ENCODE data around the gene PKD1. TPM values are rescaled to one million over a fixed set of nuclear protein-coding genes. Genes with fewer than 3 reads are reported as not detected.
"Not testable (repeated sequence)": the region's sequence is repeated elsewhere in the genome, so short reads cannot be mapped to it uniquely, and the experiment has no call there.

The PKD1 gene
- total RNA-seq, 2 donors from 2014 or later: 71.8 to 122 TPM

- not testable (repeated sequence) for ATAC-seq (replicated peaks); H3K4me1 Mint-ChIP-seq; H3K27me3 Mint-ChIP-seq; H3K4me3 Mint-ChIP-seq; H3K9me3 Mint-ChIP-seq; H3K36me3 Mint-ChIP-seq (ENCODE audit: low read depth); H3K27ac Mint-ChIP-seq
Measured at GRCh38 chr16:2114885-2115590, 20.7 kb downstream of the PKD1 start.

- not testable (repeated sequence) for H3K9me3 Mint-ChIP-seq; H3K27ac Mint-ChIP-seq; H3K4me3 Mint-ChIP-seq; H3K4me1 Mint-ChIP-seq; H3K27me3 Mint-ChIP-seq; H3K36me3 Mint-ChIP-seq (ENCODE audit: low read depth); ATAC-seq (replicated peaks)
Measured at GRCh38 chr16:2114225-2114624, 21.5 kb downstream of the PKD1 start.

GRCh38 chr16:2112539-2113106 lies 23.1 kb downstream of the PKD1 start:
- H3K4me3 Mint-ChIP-seq; ATAC-seq (replicated peaks); H3K4me1 Mint-ChIP-seq; H3K9me3 Mint-ChIP-seq; H3K36me3 Mint-ChIP-seq (ENCODE audit: low read depth); H3K27ac Mint-ChIP-seq; H3K27me3 Mint-ChIP-seq: not testable (repeated sequence)

DNA sequence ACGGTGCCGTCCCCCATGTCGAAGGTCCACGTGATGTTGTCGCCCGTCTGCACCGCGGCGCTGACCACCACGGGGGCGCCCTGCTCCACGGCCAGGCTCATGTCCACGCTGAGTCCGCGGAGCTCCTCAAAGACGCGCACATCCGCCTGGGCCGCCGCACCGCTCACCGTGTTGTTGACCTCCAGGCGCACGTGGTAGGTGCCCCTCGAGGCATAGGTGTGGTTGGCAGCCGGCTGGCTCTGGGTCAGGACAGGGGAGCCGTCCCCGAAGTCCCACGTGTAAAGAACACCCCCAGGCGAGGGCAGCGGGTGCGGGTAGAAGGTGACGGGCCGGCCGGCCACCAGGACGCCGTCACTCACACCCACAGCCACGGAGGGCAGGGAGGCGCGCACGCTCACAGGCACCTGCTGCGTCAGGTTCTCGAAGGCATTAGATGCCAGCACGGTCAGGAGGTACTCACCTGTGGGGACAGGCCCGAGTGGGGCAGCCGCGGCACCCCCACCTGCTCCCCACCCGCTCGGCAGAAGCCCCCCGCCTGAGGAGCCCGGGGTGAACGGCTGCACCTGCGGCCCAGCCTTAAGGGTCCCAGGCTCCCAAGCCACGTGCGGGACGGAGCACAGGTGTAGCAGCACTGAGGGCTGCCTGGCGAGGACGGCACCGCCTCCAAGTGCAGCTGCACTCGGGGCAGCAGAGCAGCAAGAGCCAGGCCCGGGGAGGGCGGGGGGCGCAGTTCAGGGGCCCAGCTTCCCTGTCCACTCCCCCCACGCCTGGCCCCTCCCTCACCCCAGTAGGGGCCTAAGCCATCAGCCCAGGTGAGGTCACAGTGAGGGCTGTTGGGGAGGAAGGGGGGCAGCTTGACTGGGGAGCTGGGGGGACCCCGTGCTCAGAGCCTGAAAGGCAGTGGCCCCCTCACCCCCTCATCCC lies 24.0 kb downstream of the PKD1 start:
- not testable (repeated sequence) for H3K4me3 Mint-ChIP-seq; ATAC-seq (replicated peaks); H3K4me1 Mint-ChIP-seq; H3K27ac Mint-ChIP-seq; H3K9me3 Mint-ChIP-seq; H3K27me3 Mint-ChIP-seq; H3K36me3 Mint-ChIP-seq (ENCODE audit: low read depth)

DNA sequence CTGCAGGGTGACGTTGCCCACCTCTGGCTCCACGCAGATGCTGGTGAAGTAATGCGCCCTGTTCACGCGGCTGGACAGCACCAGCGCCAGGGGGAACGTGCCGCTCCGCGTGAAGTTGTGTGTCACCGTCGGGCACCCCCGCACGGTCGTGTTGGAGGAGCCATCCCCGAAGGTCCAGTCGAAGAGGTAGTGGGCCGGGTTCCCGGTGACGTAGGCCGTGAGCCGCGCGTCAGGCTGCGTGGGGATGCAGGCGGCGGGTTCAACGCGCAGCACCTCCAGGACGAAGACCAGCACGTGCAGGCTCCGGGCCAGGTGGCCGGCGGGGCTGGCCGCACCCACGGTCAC lies 24.7 kb downstream of the PKD1 start:
- H3K27ac Mint-ChIP-seq; ATAC-seq (replicated peaks); H3K36me3 Mint-ChIP-seq (ENCODE audit: low read depth); H3K27me3 Mint-ChIP-seq; H3K9me3 Mint-ChIP-seq; H3K4me3 Mint-ChIP-seq; H3K4me1 Mint-ChIP-seq: not testable (repeated sequence)

DNA sequence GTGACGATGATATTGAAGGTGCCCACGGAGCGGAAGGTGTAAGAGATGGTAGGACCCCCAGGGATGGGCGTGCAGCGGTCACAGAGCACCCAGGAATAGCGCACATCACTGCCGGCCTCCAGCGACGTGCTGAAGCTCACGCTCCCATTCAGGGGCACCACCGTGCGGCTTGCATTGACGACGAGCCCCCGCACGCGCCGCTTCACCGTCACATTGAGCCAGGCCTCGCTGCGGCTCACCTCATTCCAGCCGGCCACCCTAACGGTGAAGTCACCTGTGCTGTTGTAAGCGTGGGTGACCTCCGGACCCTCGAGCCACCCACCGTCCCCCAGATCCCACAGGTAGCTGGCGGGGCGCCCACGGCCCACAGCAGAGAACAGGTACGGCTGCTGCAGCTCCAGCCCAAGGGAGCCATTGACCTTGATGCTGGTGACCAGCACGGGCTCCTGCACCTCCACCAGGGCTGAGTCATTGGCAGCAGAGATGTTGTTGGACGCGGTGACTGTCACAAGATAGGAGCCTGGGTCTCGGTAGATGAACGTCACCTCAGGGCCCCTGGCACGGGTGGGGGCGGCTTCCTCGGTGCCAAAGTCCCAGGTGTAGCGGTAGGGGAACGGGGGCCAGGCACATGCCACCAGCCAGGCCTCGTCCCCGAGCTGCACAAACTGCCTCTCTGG lies 25.2 kb downstream of the PKD1 start:
- H3K4me3 Mint-ChIP-seq; H3K27ac Mint-ChIP-seq; H3K27me3 Mint-ChIP-seq; H3K9me3 Mint-ChIP-seq; ATAC-seq (replicated peaks); H3K4me1 Mint-ChIP-seq; H3K36me3 Mint-ChIP-seq (ENCODE audit: low read depth): not testable (repeated sequence)

DNA sequence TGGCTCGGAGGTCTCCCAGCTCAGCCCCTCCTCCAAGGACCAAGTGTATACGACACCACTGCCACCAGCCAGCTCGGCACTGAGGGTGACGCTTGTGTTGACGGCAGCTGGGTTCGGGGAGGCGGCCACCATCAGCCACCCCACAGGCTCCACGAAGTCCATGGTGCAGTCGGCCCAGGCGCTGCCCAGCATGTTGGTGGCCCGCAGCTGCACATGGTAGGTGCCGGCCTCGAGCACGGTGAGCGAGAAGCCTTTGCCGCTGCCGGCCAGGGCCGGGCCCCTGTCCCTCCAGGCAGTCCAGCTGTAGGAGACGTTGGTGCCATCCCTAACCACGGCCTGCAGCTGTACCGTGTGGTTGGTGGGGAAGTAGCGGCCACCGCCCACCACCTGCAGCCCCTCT lies 25.8 kb downstream of the PKD1 start:
- H3K9me3 Mint-ChIP-seq; ATAC-seq (replicated peaks): not testable (repeated sequence)

DNA sequence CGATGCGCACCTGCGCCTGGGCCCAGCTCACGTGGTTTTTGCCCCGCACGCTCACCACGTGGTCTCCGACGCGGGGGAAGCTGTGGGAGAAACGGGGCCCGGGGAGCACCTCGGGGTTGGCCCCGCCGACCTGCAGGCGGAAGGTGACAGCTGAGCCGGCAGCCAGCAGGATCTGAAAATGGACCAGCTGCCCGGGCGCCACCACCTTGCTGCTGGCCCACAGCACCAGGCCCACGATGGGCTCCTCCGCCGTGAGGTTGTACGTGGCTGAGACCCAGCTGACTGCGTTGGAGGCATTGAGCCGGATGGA lies 26.5 kb downstream of the PKD1 start:
- not testable (repeated sequence) for H3K4me1 Mint-ChIP-seq; ATAC-seq (replicated peaks); H3K36me3 Mint-ChIP-seq (ENCODE audit: low read depth)

More for the DNA sequence above, 25.8 kb downstream of the PKD1 start:
- not testable (repeated sequence) for H3K27ac Mint-ChIP-seq; H3K27me3 Mint-ChIP-seq; H3K36me3 Mint-ChIP-seq (ENCODE audit: low read depth); H3K4me3 Mint-ChIP-seq; H3K4me1 Mint-ChIP-seq

GRCh38 chr16:2108446-2109270 lies 27.0 kb downstream of the PKD1 start:
- not testable (repeated sequence) for H3K27me3 Mint-ChIP-seq; H3K9me3 Mint-ChIP-seq; H3K4me1 Mint-ChIP-seq; H3K27ac Mint-ChIP-seq; H3K36me3 Mint-ChIP-seq (ENCODE audit: low read depth); H3K4me3 Mint-ChIP-seq; ATAC-seq (replicated peaks)

More for the DNA sequence above, 26.5 kb downstream of the PKD1 start:
- not testable (repeated sequence) for H3K27me3 Mint-ChIP-seq, H3K4me3 Mint-ChIP-seq, H3K27ac Mint-ChIP-seq, H3K9me3 Mint-ChIP-seq

DNA sequence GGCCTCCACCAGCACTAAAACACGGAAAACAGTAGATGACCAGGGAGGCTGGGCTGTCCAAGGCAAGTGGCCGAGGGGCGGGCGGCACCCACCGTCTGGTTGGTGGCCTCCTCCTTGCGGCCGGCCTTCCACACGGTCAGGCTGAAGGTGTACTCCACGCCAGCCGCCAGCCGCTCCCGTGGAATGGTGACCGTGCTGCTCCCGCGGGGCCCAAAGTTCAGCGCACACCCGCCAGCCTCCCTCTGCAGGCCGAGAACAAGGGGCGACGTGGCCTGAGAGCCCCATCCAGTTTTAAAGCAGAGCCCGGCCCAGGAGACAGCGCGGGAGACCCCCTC lies 27.9 kb downstream of the PKD1 start:
- H3K27me3 Mint-ChIP-seq; H3K36me3 Mint-ChIP-seq (ENCODE audit: low read depth); H3K4me1 Mint-ChIP-seq; H3K9me3 Mint-ChIP-seq; ATAC-seq (replicated peaks); H3K4me3 Mint-ChIP-seq: not testable (repeated sequence)
- peak overlapping the region; percentile 41 for H3K27ac Mint-ChIP-seq

DNA sequence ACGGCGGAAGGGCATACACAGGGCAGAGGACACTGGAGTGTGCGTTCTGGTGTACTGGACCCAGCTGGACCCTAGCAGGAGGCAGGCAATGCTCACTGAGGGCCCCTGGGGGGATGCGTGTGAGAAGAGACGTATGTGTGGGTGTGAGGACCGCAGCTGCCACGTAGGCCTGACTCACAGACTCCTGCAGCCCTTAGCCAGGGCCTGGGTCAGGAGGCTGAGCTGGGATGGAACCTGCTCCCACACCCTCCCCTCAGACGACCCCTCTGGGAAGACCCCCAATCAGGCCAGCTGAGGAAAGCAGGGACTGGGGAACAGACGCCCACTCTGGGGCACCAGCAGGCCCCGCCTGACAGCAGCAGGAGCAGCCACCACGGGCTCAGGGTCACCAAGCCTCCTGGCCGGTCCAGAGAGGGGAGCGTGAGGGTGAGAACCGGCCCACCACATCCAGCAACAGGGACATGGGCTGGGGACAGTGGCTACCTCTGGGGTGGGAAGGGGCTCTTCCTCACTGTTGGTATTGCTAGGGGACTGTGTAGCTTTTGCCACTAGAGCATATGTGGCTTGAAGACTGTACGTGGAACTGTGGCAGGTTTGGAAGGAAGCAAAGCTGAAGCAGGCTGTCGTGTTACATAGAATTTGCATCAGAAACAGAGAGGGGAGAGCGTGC lies 28.4 kb downstream of the PKD1 start:
- H3K36me3 Mint-ChIP-seq (ENCODE audit: low read depth): not testable (repeated sequence)
- peak; percentile 28 for ATAC-seq (replicated peaks)
- peak overlapping the region; percentile 41 for H3K27ac Mint-ChIP-seq

DNA sequence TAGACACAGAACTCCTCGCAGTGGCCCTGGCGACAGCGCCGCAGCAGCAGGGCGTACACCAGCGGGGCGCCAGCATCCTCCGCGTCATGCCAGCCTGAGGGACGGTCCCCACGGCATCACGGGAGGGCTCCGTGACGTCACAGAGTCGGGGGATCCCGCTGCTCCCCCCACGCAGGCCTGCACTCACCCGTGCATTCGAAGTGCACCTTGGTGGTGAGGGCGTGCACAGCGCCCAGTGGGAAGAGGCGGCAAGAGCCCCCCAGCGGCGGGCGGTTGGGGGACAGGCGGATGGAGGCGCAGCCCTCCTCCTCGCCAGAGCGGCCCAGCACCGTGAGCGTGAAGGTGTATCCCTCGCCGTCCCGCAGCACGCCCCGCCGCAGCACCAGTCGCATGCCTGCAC lies 29.5 kb downstream of the PKD1 start:
- not testable (repeated sequence) for H3K27me3 Mint-ChIP-seq; H3K9me3 Mint-ChIP-seq; H3K4me3 Mint-ChIP-seq; ATAC-seq (replicated peaks); H3K4me1 Mint-ChIP-seq; H3K27ac Mint-ChIP-seq
- H3K36me3 Mint-ChIP-seq (ENCODE audit: low read depth): peaks cover 10% of the 10 kb centered on the region

More for the DNA sequence above, 28.4 kb downstream of the PKD1 start:
- H3K4me1 Mint-ChIP-seq, H3K9me3 Mint-ChIP-seq, H3K4me3 Mint-ChIP-seq, H3K27me3 Mint-ChIP-seq: not testable (repeated sequence)

GRCh38 chr16:2105769-2106168 lies 29.9 kb downstream of the PKD1 start:
- not testable (repeated sequence) for H3K4me1 Mint-ChIP-seq; H3K4me3 Mint-ChIP-seq; H3K27ac Mint-ChIP-seq; ATAC-seq (replicated peaks); H3K27me3 Mint-ChIP-seq; H3K9me3 Mint-ChIP-seq
- H3K36me3 Mint-ChIP-seq (ENCODE audit: low read depth): peaks cover 15% of the 10 kb centered on the region

DNA sequence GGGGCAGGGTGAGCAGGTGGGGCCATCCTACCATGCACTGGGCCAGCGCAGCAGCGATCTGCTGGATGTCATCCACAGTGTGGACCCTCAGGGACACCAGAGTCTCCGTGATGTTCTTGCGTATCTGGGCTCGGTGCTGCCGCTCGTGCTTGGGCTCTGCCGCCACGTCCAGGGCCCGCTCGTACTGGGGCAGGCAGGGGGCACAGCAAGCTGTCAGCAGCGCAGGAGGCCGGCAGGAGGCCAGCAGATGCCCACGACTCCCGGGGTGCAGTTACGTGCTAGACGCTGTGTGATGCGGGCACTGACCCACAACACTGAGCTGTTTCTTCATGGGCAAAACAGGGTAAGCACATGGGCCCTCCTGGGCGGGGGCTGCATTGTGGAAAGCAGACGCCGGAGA lies 30.4 kb downstream of the PKD1 start:
- not testable (repeated sequence) for ATAC-seq (replicated peaks); H3K4me3 Mint-ChIP-seq

More for the DNA sequence above, 30.4 kb downstream of the PKD1 start:
- not testable (repeated sequence) for H3K9me3 Mint-ChIP-seq, H3K27me3 Mint-ChIP-seq, H3K27ac Mint-ChIP-seq, H3K4me1 Mint-ChIP-seq
- H3K36me3 Mint-ChIP-seq (ENCODE audit: low read depth): peaks cover 15% of the 10 kb centered on the region
